B cell (primary cell): Measurements from ENCODE around the gene BTF3. TPM values are rescaled to one million over a fixed set of nuclear protein-coding genes. Genes with fewer than 3 reads are reported as not detected.

ENCODE experiments used
- ATAC-seq: fragments of 200-7000 bp; cut with Tn5 transposase; one replicate; pipeline ENCODE4 v1.10.0; 2021; ENCODE audit warnings: low read depth, mild to moderate bottlenecking, moderate number of reproducible peaks, moderate library complexity
- CTCF ChIA-PET: fragments of 350-600 bp; sonication (Branson Sonifier 250); formaldehyde crosslinking; loops from one replicate; lab custom pipeline; 2021; ENCODE audit warnings: antibody characterized with exemption, inconsistent platforms; lab: Charles Lee
- POLR2A ChIA-PET: fragments of 350-600 bp; sonication (Branson Sonifier 250); formaldehyde crosslinking; loops from one replicate; lab custom pipeline; 2021; ENCODE audit warnings: antibody characterized with exemption; lab: Charles Lee
- DNase-seq: peaks from one replicate; pipeline ENCODE4 v3.0.0; 2013
- H2AFZ ChIP-seq: 2 replicates; pipeline ENCODE4 v1.6.1; 2012; ENCODE audit warnings: mild to moderate bottlenecking, low read depth, low read length; ENCODE audit not compliant: insufficient read depth, poor library complexity, severe bottlenecking
- H3K27ac ChIP-seq, 2 donors: 1 replicate in 1 of 2; 2 replicates in 1 of 2; pipeline ENCODE4 v1.5.1; 2012 to 2013; ENCODE audit warnings: low read length in 2 of 2, mild to moderate bottlenecking in 2 of 2, moderate library complexity in 1 of 2
- H3K27me3 ChIP-seq, 4 experiments: fragments of 200-600 bp in 1 of 4; sonication (generic) in 1 of 4; replicated peaks in 1 of 4; 1 replicate in 2 of 4; 2 replicates in 2 of 4; pipeline versions ENCODE4 v1.6.1 to v1.7.0; 2013 to 2016; ENCODE audit warnings: low read length in 3 of 4, mild to moderate bottlenecking in 2 of 4, mixed read lengths in 1 of 4, moderate library complexity in 1 of 4; ENCODE audit not compliant: insufficient read depth in 4 of 4, control insufficient read depth in 3 of 4; ENCODE audit errors: control extremely low read depth in 1 of 4
- H3K36me3 ChIP-seq, 2 experiments: replicated peaks in 1 of 2; 1 replicate in 1 of 2; 2 replicates in 1 of 2; pipeline versions ENCODE4 v1.6.1 to v1.7.1; 2013; ENCODE audit warnings: low read length in 1 of 2; ENCODE audit not compliant: insufficient read depth in 2 of 2, control insufficient read depth in 1 of 2; ENCODE audit errors: control extremely low read depth in 1 of 2, extremely low read depth in 1 of 2
- H3K4me1 ChIP-seq, 2 donors: fragments of 200-600 bp in 1 of 2; sonication (generic) in 1 of 2; 1 replicate in 1 of 2; 2 replicates in 1 of 2; pipeline versions ENCODE4 v1.5.1 to v1.6.1; 2013 to 2017; ENCODE audit warnings: low read length in 2 of 2; ENCODE audit not compliant: control insufficient read depth in 2 of 2, insufficient read depth in 2 of 2
- H3K4me2 ChIP-seq: replicated peaks from 2 replicates; pipeline ENCODE3; 2012; ENCODE audit warnings: mild to moderate bottlenecking, low read depth, low read length; ENCODE audit not compliant: poor library complexity, severe bottlenecking
- H3K4me3 ChIP-seq, 5 experiments: fragments of 200-600 bp in 1 of 5; sonication (generic) in 1 of 5; 1 replicate in 3 of 5; 2 replicates in 2 of 5; pipeline versions ENCODE4 v1.5.1 to v1.7.0; 2011 to 2016; ENCODE audit warnings: low read length in 4 of 5, mild to moderate bottlenecking in 4 of 5, low read depth in 2 of 5, control low read depth in 1 of 5, moderate library complexity in 1 of 5; ENCODE audit not compliant: insufficient read depth in 1 of 5; ENCODE audit errors: control extremely low read depth in 1 of 5, extremely low read depth in 1 of 5
- H3K79me2 ChIP-seq: fragments of 200-600 bp; sonication (generic); one replicate; pipeline ENCODE4 v1.6.0; 2016; ENCODE audit warnings: low read length; ENCODE audit not compliant: control insufficient read depth, insufficient read depth
- H3K9ac ChIP-seq: fragments of 200-600 bp; sonication (generic); 2 replicates; pipeline ENCODE4 v1.6.1; 2017; ENCODE audit warnings: mild to moderate bottlenecking, low read length, moderate library complexity
- H3K9me3 ChIP-seq, 3 donors: one replicate each; pipeline versions ENCODE4 v1.6.1 to v1.7.1; 2013; ENCODE audit warnings: low read length in 2 of 3; ENCODE audit not compliant: control insufficient read depth in 2 of 3, insufficient read depth in 1 of 3; ENCODE audit errors: control extremely low read depth in 1 of 3
- H4K20me1 ChIP-seq: 2 replicates; pipeline ENCODE4 v1.6.0; 2012; ENCODE audit warnings: mild to moderate bottlenecking, low read length; ENCODE audit not compliant: insufficient read depth, control insufficient read depth, poor library complexity, severe bottlenecking
- H3K27ac Mint-ChIP-seq: one replicate; pipeline ENCODE4 v1.8.0; 2021; ENCODE audit warnings: mixed read lengths
- H3K27me3 Mint-ChIP-seq: one replicate; pipeline ENCODE4 v1.8.0; 2021; ENCODE audit warnings: mixed read lengths
- H3K4me1 Mint-ChIP-seq: one replicate; pipeline ENCODE4 v1.8.0; 2021; ENCODE audit warnings: mixed read lengths
- H3K4me3 Mint-ChIP-seq: one replicate; pipeline ENCODE4 v1.8.0; 2021; ENCODE audit warnings: mixed read lengths
- H3K9me3 Mint-ChIP-seq: one replicate; pipeline ENCODE4 v1.8.0; 2022; ENCODE audit warnings: mixed read lengths; ENCODE audit not compliant: insufficient read depth
- CTCF ChIP-seq: fragments of 200-600 bp; IDR thresholded peaks from one replicate; pipeline ENCODE4 v1.8.0; 2022; ENCODE audit warnings: antibody characterized with exemption, mild to moderate bottlenecking
- EZH2 ChIP-seq: IDR thresholded peaks from 2 replicates; pipeline ENCODE4 v1.6.1; 2012; ENCODE audit warnings: borderline replicate concordance, low read depth, mild to moderate bottlenecking, moderate library complexity, low read length; ENCODE audit not compliant: insufficient read depth, poor library complexity, severe bottlenecking
- WGBS: methylation state at CpG from one replicate; pipeline ENCODE4 v1.1.5; 2013; ENCODE audit warnings: missing lambda C conversion rate; ENCODE audit not compliant: insufficient coverage; 5-methylcytosine and 5-hydroxymethylcytosine counted together
- intact Hi-C: fragments of 100-400 bp; cut with micrococcal nuclease; formaldehyde crosslinking; loops from one replicate; pipeline ENCODE4 v1.10.0; 2022
- polyA plus RNA-seq: library from polyadenylated mRNA; depleted of rRNA; stranded (reverse); fragments of >200 nt; gene quantifications from 2 replicates; pipeline ENCODE4 v1.2.3, GENCODE V29; 2012
- total RNA-seq, 2 donors: library from RNA; stranded (reverse); fragments of 120-200 nt in 1 of 2; gene quantifications; 1 replicate in 1 of 2; 2 replicates in 1 of 2; pipeline versions ENCODE4 v1.2.3 to v1.2.4, GENCODE V29; 2013 to 2022

Gene BTF3
- total and polyA plus RNA-seq, 2 donors (not counting 1 experiment from before 2014, with no cell fraction given), result 309 to 466 TPM

GRCh38 chr5:73528248-73528647 is 30.0 kb downstream of the BTF3 start:
- CTCF ChIA-PET, result no interaction called here
- H3K27ac Mint-ChIP-seq, result no peak overlapping the region

GRCh38 chr5:73529081-73529480 is 30.8 kb downstream of the BTF3 start:
- ChIA-PET CTCF (interaction anchor here (1.8 kb wide), 1 partner anchor 9 kb away, joined by 5 read pairs; no protein-coding TSS in a partner anchor), POLR2A (no interaction called here)
- Histone ChIP-seq H3K4me1 (no peaks in the 10 kb centered on the region), H3K36me3 (no peaks in the 10 kb centered on the region), H4K20me1 (no peaks in the 10 kb centered on the region), H2AFZ (no peak overlapping the region), H3K27ac (no peak overlapping the region), H3K79me2 (no peaks in the 10 kb centered on the region), H3K4me2 (no peak overlapping the region), H3K9me3 (no peaks in the 10 kb centered on the region), H3K4me3 (no peak overlapping the region), H3K9ac (no peak overlapping the region), H3K27me3 (peaks cover 0 to 4% (median 0%) of the 10 kb centered on the region in 4 experiments)
- intact Hi-C loops, result no loop called here
- Mint-ChIP-seq H3K4me3 (no peak overlapping the region), H3K27me3 (peaks cover 23% of the 10 kb centered on the region), H3K9me3 (no peaks in the 10 kb centered on the region), H3K4me1 (no peaks in the 10 kb centered on the region), H3K27ac (no peak overlapping the region)
- DNase-seq (no peak), ATAC-seq (no peak)
- TF ChIP-seq CTCF (no peak), EZH2 (no peak)
- WGBS, result no CpG with 5 or more reads among the region's 1 CpG

More at GRCh38 chr5:73528248-73528647, 30.0 kb downstream of the BTF3 start:
- Mint-ChIP-seq H3K4me1 (no peaks in the 10 kb centered on the region), H3K4me3 (no peak overlapping the region), H3K27me3 (peaks cover 17% of the 10 kb centered on the region), H3K9me3 (no peaks in the 10 kb centered on the region)
- Histone ChIP-seq H3K4me2 (no peak overlapping the region), H3K4me1 (no peaks in the 10 kb centered on the region), H3K27me3 (peaks cover 0 to 4% (median 0%) of the 10 kb centered on the region in 4 experiments), H3K36me3 (no peaks in the 10 kb centered on the region), H2AFZ (no peak overlapping the region), H3K79me2 (no peaks in the 10 kb centered on the region), H3K27ac (no peak overlapping the region), H3K4me3 (no peak overlapping the region), H4K20me1 (no peaks in the 10 kb centered on the region), H3K9me3 (no peaks in the 10 kb centered on the region), H3K9ac (no peak overlapping the region)
- WGBS, result no CpG with 5 or more reads among the region's 3 CpGs
- DNase-seq (no peak), ATAC-seq (no peak)
- intact Hi-C loops, result no loop called here
- no peak for TF ChIP-seq CTCF
- no peak for TF ChIP-seq EZH2
- POLR2A ChIA-PET, result no interaction called here
